GM19467 (cell line): ENCODE results near the gene ZSCAN4.

Source experiments
- ATAC-seq: cut with Tn5 transposase; IDR thresholded peaks from one replicate; pipeline ENCODE4 v1.9.1; 2021; ENCODE audit warnings: mild to moderate bottlenecking, moderate library complexity; ENCODE audit not compliant: unreplicated experiment

Gene ZSCAN4

GRCh38 chr19:57675881-57676280 lies 7.1 kb downstream of the ZSCAN4 start:
- ATAC-seq = no peak

DNA sequence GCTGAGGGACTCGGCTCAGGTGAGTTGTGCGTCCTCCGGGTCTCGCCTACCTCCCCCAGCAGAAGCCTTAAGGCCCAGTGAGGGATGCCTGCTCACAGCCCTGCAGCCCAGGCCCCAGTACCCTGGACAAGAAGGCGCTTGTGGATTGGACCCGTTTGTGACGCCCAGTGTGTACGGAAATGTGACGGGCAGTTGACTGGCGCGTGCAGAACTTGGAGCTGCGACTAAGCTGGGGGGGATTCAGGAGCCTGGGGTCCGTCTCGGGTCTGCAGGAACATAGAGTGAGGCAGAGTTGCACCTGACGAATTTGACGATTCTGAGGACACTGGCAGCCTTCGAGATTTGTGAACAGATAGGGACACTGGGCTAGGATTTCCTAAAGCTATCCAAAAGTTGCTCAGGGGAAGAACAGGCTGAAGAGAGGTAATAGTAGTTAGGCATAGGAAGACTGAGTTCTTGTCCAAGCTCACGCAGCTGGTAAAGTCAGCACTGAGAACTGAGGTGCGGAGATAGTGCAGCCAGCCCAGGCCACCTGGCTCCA lies 13.6 kb downstream of the ZSCAN4 start:
- no peak for ATAC-seq

DNA sequence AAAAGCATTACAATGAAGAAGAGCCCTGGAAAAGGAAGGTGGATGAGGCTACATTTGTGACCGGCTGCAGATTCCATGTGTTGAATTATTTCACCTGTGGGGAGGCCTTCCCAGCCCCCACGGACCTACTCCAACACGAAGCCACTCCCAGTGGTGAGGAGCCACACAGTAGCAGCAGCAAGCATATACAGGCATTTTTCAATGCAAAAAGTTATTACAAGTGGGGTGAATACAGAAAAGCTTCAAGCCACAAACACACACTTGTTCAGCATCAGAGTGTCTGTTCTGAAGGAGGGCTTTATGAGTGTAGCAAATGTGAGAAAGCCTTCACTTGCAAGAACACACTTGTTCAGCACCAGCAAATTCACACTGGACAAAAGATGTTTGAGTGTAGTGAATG lies 18.0 kb downstream of the ZSCAN4 start:
- no peak for ATAC-seq

DNA sequence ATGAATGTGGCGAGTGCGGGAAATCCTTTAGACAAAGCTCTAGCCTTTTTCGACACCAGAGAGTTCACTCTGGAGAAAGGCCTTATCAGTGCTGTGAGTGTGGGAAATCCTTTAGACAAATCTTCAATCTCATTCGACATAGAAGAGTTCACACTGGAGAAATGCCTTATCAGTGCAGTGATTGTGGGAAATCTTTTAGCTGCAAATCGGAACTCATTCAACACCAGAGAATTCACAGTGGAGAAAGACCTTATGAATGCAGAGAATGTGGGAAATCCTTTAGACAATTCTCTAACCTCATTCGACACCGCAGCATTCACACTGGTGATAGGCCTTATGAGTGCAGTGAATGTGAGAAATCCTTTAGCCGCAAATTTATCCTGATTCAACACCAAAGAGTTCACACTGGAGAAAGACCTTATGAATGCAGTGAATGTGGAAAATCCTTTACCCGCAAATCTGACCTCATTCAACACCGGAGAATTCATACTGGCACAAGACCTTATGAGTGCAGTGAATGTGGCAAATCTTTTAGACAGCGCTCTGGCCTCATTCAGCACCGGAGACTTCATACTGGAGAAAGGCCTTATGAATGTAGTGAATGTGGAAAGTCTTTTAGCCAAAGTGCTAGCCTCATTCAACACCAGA lies 18.8 kb downstream of the ZSCAN4 start:
- no peak for ATAC-seq

- no peak for ATAC-seq
Observed at GRCh38 chr19:57688011-57688763, 19.5 kb downstream of the ZSCAN4 start.

GRCh38 chr19:57689750-57690149 lies 21.0 kb downstream of the ZSCAN4 start:
- ATAC-seq = no peak

DNA sequence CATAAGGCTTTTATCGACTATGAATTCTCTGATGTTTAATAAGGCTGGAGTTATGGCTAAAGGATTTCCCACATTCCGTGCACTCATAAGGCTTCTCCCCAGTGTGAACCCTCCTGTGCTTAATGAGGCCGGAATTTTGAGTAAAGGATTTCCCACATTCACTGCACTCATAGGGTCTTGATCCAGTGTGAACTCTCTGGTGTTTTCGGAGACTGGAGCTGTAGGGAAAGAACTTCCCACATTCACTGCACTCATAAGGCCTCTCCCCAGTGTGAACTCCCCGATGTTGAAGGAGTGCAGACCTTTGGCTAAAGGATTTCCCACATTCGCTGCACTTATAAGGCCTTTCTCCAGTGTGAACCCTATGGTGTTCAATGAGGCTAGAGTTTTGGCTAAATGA lies 32.9 kb downstream of the ZSCAN4 start:
- no peak for ATAC-seq

DNA sequence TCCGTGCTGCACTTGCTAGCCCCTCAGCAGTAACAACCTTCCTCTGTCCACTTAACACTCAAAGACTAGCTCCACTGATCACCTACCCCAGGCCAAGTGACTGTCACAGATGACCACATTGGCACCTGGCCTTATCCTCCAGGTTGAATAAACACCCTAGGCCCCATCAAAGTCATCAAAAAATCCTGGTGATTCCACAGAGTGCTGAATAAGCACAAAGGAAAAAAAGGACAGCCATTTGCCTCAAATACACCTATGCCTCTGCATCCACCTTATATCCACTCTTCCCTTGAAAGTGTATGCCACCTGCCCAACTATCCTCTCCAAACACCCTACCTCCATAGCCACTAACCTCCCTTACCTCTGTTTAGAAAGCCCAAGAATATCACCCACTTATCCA lies 37.6 kb downstream of the ZSCAN4 start:
- ATAC-seq = no peak

DNA sequence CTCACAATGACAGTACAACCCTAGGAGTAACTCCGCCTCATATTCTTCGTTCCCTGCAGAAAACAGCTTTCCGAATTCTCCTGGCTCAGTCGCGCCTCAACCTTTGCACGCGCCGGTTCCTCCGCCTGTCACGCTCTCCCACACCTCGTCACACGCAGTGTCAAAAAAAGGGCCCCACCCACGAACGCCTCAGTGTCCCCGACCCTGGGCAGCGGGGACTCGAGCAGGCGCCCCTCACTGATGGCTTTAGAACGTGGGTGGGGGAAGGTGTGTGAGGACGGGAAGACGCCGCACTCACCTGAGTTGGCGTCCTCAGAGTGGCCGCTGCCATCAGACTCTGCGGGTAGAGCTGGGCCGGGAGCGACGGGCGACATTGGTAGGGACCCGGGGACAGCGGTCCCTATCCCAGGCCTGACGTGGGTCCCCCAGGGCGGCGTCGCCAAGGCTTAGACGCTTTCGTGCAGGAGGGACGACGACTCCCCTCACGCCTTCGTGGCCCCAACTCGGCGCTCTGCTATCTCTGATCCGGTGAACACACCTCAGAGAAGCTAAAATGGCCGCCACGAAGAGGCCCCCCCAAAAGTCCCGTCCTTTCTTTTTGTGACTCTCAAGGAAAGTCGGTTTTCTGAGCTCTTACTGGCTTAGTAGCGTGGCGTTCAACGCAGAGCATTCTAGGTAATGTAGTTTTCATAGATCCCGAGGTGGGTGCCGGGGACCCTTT lies 40.1 kb downstream of the ZSCAN4 start, which contains the start of gene ZNF154:
TSS of gene ZNF154 (minus strand) at position 564 of the 721 bp plus-strand sequence. CDS start at position 331, 233 bp downstream.
- no peak for ATAC-seq

GRCh38 chr19:57709616-57710015 lies 40.9 kb downstream of the ZSCAN4 start:
- ATAC-seq = no peak

DNA sequence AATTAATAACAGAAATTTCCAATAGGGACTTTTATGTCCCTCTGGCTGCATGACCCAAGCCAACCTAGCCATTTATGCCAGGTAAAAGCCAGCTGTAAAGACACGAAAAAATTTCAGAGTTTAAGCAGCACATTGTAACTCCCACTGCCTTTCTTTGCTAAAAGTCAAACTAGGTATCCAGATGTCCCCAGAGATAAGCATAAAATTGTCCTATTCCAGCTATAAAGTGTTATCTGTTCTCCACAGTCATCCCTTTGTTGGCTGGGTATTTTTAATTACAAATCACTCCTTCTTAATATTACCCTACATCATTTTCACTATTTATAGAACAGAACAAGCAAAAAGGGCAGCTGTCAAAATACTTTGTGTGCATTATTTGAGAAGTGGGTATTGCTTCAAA lies 43.5 kb downstream of the ZSCAN4 start:
- no peak for ATAC-seq

DNA sequence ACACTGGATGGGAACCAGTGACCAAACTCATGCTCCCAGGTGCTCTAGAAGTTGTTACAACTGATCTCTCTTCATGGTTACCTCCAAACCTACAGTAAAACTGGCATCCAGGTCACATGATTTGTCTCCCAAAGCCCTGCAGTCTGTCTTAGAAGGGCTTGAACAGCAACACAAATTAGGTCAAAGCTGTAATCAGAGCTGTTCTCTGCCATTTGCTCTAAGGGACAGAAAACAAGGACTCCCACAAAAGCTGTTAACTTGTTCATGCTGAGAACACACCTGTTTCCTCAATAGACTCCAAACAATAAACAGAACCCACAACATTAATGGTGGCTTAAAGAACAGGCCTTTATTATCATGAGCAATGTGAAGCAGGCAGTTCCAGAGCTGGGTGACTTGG lies 50.7 kb downstream of the ZSCAN4 start:
- ATAC-seq = no peak

DNA sequence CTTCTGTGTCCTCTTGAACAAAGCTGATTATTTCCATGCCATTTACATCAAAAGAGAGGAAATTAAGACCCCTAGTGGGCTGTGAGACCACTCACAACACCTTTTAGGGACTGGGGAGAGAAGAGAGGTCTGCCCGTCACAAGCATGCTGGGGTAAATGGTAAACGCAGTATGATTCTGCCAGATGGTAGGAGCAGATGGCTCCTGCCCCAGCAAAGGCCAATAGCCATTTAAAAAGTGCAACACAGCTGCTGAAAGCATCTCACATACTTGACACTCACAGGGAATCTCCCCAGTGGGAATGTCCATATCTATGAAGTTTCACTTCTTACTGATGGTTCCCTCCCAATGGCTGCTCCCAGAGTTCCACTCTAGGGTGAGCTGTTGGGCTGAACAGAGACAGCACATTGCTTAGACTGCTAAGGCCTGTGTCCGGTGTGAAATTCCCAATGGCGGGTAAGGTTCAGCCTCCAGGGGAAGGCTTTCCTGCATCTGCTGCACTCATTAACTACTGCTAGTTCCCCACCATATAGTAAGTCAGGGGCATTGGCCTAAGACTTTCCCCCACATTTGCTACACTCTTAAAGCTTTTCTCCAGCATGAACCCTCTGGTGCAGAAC lies 51.3 kb downstream of the ZSCAN4 start:
- ATAC-seq = no peak

- ATAC-seq = no peak
Observed at GRCh38 chr19:57720878-57721277, 52.1 kb downstream of the ZSCAN4 start.
